Muscle of leg (tissue), 11 donors: ENCODE results near the gene HOXD1. TPM values are rescaled to one million over a fixed set of nuclear protein-coding genes. Genes with fewer than 3 reads are reported as not detected.
A peak's percentile ranks its signal among the peaks of the same experiment; 100 is the strongest.

Source experiments
- DNase-seq: peaks from one replicate; pipeline ENCODE4 v3.0.0; 2013
- H3K27ac ChIP-seq: one replicate; pipeline ENCODE4 v1.5.1; 2013; ENCODE audit warnings: mild to moderate bottlenecking, low read length, control low read depth
- H3K27me3 ChIP-seq: one replicate; pipeline ENCODE4 v1.6.1; 2013; ENCODE audit warnings: low read length; ENCODE audit not compliant: control insufficient read depth, insufficient read depth
- H3K36me3 ChIP-seq: one replicate; pipeline ENCODE4 v1.6.1; 2013; ENCODE audit warnings: low read length; ENCODE audit not compliant: control insufficient read depth, insufficient read depth
- H3K4me1 ChIP-seq: one replicate; pipeline ENCODE4 v1.6.1; 2013; ENCODE audit warnings: low read length; ENCODE audit not compliant: control insufficient read depth, insufficient read depth
- H3K4me3 ChIP-seq: one replicate; pipeline ENCODE4 v1.5.1; 2013; ENCODE audit warnings: low read length, control low read depth
- H3K9me3 ChIP-seq: replicated peaks from 2 replicates; pipeline ENCODE4 v1.6.1; 2013; ENCODE audit warnings: low read depth, low read length; ENCODE audit not compliant: control insufficient read depth
- WGBS: methylation state at CpG from one replicate; pipeline ENCODE4 v1.1.5; 2013; ENCODE audit warnings: missing lambda C conversion rate; ENCODE audit not compliant: insufficient coverage; 5-methylcytosine and 5-hydroxymethylcytosine counted together
- polyA plus RNA-seq, 8 donors: library from polyadenylated mRNA; unstranded; fragments of 120-200 nt; gene quantifications; one replicate each; pipeline versions ENCODE4 v1.2.1 to v1.2.3, GENCODE V29; 2013; ENCODE audit warnings: inconsistent platforms in 1 of 8, low replicate concordance in 1 of 8; ENCODE audit not compliant: insufficient read length in 8 of 8, insufficient read depth in 1 of 8
- total RNA-seq: library from RNA; stranded (reverse); fragments of 120-200 nt; gene quantifications from one replicate; pipeline ENCODE4 v1.2.4, GENCODE V29; 2013

HOXD1 gene
- total and polyA plus RNA-seq, 9 donors, result 0.57 to 3.3 (median 1.6) TPM

DNA sequence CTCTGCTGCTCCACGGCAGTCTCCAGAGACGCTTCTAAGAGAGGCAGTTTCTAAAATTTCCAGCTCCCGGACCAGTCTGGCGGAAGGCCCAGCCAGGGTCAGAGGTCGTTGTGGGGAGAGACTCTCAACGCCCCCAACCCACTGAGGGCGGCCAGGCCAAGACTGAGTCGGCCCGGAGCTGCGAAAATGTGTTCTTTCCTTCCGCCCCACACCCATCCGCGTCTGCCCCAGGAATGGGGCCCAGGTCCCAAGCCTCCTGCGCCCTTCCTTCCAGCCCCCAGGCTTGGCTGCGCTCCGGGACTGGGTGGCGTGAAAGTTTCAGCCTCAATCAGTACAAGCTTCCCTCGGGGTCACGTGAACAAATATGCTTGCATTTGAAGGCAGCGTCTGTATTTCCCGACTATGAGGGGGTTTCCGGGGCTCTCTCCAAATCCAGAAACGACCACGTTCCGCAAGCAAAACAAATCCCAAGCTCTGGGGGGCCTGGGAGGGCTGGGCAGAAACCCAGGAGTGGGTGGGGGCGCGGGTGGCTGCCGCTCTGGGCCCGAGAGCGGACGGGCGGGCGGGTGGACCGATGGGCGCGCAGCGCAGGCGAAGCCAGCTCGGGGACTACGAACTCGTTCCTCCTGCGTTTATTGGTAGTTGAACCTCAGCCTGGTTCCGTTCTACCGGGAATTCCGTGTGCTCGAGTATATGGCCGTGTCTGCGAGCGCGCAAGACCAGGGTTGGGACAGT, 28.1 kb upstream of the HOXD1 start:
- 29% methylated on average over 37 of the region's 50 CpGs for WGBS
- peaks cover 3% of the 10 kb centered on the region for H3K9me3 ChIP-seq
- H3K4me1 ChIP-seq, result peaks cover 62% of the 10 kb centered on the region
- H3K27ac ChIP-seq, result no peak overlapping the region
- H3K36me3 ChIP-seq, result no peaks in the 10 kb centered on the region
- H3K4me3 ChIP-seq, result peak overlapping the region; percentile 26
- peak; percentile 60 for DNase-seq
- peaks cover 96% of the 10 kb centered on the region for H3K27me3 ChIP-seq

GRCh38 chr2:176160986-176161824, 27.3 kb upstream of the HOXD1 start:
- no peaks in the 10 kb centered on the region for H3K36me3 ChIP-seq
- peaks cover 97% of the 10 kb centered on the region for H3K27me3 ChIP-seq
- H3K9me3 ChIP-seq, result peaks cover 3% of the 10 kb centered on the region
- H3K4me1 ChIP-seq, result peaks cover 64% of the 10 kb centered on the region
- WGBS, result 20% methylated on average over 11 of the region's 22 CpGs
- no peak overlapping the region for H3K27ac ChIP-seq
- no peak overlapping the region for H3K4me3 ChIP-seq
- DNase-seq, result no peak

DNA sequence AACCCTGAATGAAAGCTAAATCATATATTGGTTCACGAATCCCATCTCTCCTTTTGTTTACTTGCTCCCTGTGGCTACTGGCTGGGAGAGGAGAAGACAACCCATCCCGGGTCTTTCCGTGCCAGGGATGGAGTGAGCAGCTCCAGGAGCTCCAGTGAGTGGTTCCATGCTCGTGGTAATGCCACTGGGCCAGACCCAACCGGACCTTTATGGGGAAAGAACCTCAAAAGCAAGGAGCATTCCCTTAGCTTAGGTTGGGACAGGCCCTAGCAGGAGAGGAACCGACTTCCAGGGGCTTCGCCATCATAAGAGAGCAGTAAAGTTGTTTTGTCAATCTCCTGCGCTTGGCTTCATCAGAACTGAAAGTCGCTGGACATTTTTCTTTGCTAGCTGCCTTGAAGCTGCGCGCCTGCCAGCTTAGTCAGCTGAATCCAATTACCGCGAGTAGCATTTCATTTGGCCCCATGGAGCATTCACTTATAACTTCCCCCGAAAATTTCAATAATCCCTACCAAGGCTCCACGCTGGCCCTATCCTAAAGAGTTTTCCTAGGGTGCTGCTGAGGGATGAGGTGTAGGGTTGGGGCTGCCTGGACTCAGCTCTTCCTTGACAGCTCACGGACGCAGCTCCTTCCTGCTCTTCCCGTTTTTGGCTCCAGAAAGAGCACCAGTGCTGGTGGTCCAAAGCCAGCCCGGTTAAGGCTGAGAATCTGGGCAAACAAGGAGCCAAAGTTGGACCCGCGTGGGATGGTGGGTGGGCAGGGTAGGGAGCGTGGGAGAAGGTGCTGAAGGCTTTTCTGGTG, 26.4 kb upstream of the HOXD1 start:
- Histone ChIP-seq H3K36me3 (no peaks in the 10 kb centered on the region), H3K27me3 (peaks cover 93% of the 10 kb centered on the region), H3K4me3 (no peak overlapping the region), H3K27ac (no peak overlapping the region), H3K4me1 (peaks cover 59% of the 10 kb centered on the region), H3K9me3 (peaks cover 3% of the 10 kb centered on the region)
- peak; percentile 90 for DNase-seq
- 10% methylated on average over 15 of the region's 22 CpGs for WGBS

DNA sequence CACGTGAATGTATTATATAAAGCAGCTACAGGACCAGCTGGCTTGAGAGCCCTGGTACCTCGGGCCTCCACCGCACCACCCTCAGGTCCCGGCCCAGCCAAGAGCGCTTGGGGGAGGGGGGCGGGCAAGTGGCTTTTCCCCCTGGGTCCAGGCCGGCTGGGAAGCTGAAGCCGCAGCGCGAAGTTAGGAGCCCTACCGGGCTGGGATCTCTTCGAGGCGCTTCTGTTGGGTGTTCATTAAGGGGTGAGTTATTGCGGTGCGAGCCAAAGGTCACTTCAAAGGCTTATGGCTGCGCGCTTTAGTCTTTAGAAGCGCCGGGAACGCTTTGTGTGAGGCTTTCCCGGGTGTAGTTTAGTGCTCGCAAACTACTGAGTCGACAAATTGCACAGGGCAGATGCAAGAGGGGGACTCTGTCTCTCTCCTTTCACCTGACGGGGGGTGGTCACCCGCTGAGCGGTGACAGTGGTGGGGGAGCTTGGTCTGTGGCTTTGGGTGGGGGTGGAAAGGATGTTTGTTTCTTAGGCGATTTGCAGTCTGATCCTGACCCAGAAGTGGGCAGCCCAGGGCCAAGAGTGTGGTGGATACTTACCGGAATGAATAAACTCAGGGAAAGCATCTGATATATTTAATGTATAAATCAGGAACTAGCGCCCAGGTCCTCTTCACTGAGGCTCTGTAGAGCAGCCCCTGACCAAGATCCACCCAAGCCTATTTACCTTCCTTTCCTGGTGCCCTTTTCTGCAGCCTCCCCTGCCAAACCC, 25.4 kb upstream of the HOXD1 start:
- Histone ChIP-seq H3K9me3 (peaks cover 3% of the 10 kb centered on the region), H3K36me3 (no peaks in the 10 kb centered on the region), H3K27ac (no peak overlapping the region), H3K4me3 (no peak overlapping the region), H3K27me3 (peaks cover 85% of the 10 kb centered on the region), H3K4me1 (peaks cover 50% of the 10 kb centered on the region)
- DNase-seq, result no peak
- 26% methylated on average over 21 of the region's 29 CpGs for WGBS

DNA sequence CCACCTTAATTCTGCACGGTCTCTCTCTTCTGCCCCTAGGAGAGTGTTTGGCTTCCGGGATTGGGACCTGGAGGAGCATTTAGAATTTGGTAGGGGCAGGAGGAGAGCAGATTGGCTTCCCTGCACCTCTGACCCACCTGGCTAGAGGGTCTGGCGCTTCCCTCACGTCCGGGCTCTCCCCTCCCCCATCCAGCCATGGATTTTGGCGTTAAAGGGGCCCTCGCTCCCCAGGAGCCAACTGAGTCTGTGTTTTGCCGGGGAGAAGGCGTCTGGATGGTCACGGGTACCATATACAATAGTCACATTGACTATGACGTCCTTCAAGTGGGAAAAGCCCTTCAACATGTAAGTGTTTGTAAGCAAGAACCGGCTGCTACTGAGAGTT, 24.8 kb upstream of the HOXD1 start:
- Histone ChIP-seq H3K36me3 (no peaks in the 10 kb centered on the region), H3K4me1 (peaks cover 48% of the 10 kb centered on the region), H3K9me3 (peaks cover 3% of the 10 kb centered on the region), H3K27ac (no peak overlapping the region), H3K27me3 (peaks cover 84% of the 10 kb centered on the region), H3K4me3 (no peak overlapping the region)
- no peak for DNase-seq
- WGBS, result 52% methylated on average over 3 of the region's 12 CpGs

DNA sequence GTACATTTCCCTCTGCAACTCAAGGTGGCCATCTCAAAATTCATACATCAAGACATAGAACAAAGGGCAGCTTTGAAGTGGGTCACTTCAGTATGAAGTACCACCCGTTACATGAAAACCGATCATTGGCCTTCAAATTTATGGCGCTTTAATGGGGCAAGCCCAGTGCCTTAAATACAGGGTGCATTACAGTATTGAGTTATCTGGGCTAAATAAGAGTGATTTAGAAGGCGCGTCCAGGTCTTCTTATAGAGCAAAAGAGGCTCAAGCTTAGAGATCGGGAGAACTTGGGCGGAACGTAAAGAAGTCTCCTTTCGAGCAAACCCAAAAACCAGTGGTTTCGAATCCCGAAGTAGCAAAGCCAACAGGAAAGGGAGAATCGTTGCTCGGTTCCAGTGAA, 24.3 kb upstream of the HOXD1 start:
- Histone ChIP-seq H3K27ac (no peak overlapping the region), H3K27me3 (peaks cover 84% of the 10 kb centered on the region), H3K4me3 (no peak overlapping the region), H3K36me3 (no peaks in the 10 kb centered on the region), H3K9me3 (peaks cover 3% of the 10 kb centered on the region), H3K4me1 (peaks cover 47% of the 10 kb centered on the region)
- no peak for DNase-seq
- whole genome bisulfite sequencing, result 35% methylated on average over 12 of the region's 13 CpGs

DNA sequence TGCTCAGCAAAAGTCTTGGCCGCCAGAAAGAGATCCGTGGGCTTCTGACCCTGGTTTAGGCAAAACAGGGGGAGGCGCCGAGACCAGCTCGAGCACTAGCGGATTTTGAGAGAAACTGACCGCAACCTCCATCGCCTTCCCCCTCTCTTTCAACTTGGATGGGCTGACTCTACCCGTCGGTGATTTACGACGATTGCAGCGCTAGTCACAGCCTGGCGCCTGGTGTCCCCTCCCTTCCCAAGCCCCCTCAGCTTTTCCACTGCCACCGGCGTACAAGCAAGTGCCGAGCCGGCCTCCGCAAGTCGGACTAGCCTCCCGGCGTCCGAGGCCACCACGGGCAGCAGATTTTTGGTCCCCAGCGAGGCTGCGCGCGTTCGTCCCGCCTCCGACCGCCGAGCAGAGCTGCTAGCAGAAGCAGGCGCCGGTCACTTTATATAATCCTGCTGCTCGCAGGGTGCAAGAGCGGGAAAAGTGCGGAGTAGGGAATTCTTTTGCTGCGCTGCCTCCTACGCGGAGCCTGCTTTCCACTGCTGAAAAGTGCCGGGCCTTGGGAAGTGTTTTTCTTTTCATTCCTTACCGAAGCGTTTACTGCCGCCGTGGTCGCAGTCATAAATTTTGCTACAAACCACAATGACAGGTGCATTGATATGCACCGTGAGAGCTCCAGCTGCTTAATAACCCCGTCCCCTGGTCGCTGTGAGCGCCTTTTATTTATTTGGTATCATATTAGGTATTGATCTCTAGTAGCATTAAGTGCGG, 23.7 kb upstream of the HOXD1 start:
- peaks cover 41% of the 10 kb centered on the region for H3K4me1 ChIP-seq
- DNase-seq, result no peak
- 23% methylated on average over 44 of the region's 52 CpGs for WGBS
- peaks cover 3% of the 10 kb centered on the region for H3K9me3 ChIP-seq
- no peak overlapping the region for H3K4me3 ChIP-seq
- H3K27ac ChIP-seq, result no peak overlapping the region
- peaks cover 83% of the 10 kb centered on the region for H3K27me3 ChIP-seq
- H3K36me3 ChIP-seq, result no peaks in the 10 kb centered on the region

DNA sequence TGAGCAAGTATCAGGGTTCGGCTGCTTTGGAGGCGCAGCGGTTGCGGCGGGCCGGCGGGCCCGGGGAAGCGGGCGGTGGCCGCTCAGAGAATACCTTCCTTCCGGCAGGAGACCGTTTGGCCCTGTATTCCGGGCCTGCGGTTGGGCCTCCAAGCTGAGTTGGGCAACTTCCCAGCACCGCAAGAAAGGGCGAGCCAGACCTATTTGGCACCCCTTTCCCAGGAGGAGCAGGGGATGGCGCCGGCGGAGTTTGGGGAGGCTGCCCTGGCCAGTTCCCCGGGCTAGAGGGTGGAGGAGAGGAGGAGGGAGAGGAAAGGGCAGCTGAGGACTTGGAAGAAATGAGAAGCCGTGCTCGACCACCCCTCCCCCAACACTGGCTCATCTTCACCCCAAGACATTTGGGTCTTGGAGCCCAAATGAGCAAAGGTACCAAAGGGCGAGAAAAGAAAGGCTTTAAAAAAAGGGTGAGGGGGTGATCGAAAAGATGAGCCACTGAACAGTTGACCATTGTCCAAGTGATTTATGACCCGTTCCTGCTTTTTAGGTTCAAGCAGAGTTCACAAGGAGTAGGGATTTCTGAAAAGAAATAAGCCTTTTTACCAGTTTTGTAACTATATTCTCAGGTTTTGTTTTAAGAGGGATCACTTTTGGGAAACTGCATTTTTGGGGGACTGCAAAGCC, 23.0 kb upstream of the HOXD1 start:
- H3K36me3 ChIP-seq, result no peaks in the 10 kb centered on the region
- peaks cover 81% of the 10 kb centered on the region for H3K27me3 ChIP-seq
- no peak overlapping the region for H3K4me3 ChIP-seq
- DNase-seq, result no peak
- H3K4me1 ChIP-seq, result peaks cover 34% of the 10 kb centered on the region
- H3K27ac ChIP-seq, result no peak overlapping the region
- WGBS, result 29% methylated on average over 7 of the region's 26 CpGs
- H3K9me3 ChIP-seq, result peaks cover 3% of the 10 kb centered on the region

- Histone ChIP-seq H3K27me3 (peaks cover 81% of the 10 kb centered on the region), H3K9me3 (peaks cover 3% of the 10 kb centered on the region), H3K4me1 (peaks cover 30% of the 10 kb centered on the region), H3K27ac (no peak overlapping the region), H3K36me3 (no peaks in the 10 kb centered on the region), H3K4me3 (no peak overlapping the region)
- DNase-seq, result no peak
- no CpG with 5 or more reads among the region's 2 CpGs for WGBS
Measured at GRCh38 chr2:176166272-176166671, 22.2 kb upstream of the HOXD1 start.
